SK-N-MC (cell line): Measurements from ENCODE around the gene NHERF1.

Experiments
- EZH2 ChIP-seq: fragments of 200-600 bp; sonication (generic); IDR thresholded peaks from one replicate; pipeline ENCODE4 v1.6.1; 2017; ENCODE audit warnings: antibody characterized with exemption
- POLR2AphosphoS5 ChIP-seq: IDR thresholded peaks from 2 replicates; pipeline ENCODE4 v1.6.1; 2012; ENCODE audit warnings: mild to moderate bottlenecking, low read depth, low read length, borderline replicate concordance

DNA sequence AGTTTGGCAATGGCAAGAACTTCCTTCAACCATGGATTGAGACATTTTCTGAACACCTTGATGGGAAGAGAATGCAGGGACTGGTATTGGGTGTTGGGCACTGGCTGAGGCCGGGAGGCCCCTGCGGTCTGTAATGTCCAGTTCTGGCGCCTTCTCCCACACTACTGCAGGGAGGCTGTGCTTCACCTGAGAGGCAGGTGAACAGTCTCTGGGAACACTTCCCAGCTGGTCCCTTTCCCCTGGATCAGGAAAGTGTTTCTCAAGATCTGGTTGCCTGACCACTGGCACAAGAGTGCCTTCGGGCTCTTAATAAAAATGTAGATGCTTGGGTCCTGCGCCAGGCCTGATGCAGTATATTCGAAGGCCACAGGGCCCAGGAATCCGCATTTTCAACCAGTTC is 56.3 kb downstream of the NHERF1 start:
- TF ChIP-seq POLR2AphosphoS5 (no peak), EZH2 (no peak)
